NCI-H2029 (cell line): ENCODE results near the gene PCMTD2.

Source experiments
- DNase-seq: peaks from one replicate; lab custom pipeline; 2025; lab: John Stamatoyannopoulos, UW

PCMTD2 gene

DNA sequence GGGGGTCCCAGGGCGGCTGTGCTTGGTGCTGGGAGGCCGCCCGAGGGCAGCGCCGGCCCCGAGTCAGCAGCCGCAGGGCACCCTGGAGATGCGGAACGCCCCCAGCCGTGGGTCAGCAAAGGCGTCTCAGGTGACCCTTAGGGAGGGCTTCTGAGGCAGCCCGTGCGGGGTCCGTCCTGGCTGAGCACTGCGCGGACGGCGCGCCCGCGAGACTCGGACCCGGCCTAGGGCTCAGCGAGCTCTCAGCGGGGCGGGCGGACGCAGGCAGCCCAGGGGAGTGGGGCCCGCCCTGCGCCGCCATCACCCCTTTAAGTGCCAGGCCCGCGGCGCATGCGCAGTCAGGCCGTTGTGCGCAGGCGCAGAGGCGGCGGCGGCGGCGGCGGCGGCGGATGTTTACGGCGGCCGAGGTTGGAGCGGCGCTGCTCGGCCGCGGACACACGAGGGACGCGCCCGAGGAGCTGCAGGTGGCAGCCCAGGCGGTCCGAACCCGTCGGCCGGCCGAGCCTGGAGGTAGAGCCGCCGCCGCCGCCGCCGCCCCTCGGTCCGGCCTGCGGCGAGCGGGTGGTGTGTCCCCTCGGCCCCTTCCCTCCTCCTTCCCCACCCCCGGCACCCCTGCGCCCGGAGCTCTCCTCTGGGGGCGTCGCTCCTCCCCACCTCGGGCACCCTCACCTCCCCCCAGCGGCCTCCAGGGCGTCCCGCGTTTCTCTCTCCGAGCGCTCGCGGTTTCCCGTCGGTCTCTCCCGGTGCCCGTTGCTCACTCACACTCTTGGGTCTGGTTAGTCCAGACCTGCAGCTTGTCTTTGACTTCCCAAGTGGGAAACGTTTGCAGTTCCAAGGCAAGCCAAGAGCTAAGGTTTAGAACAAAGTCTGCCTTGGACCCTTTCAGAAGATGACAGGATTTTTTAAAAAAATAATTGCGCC is at the start of gene PCMTD2:
Gene PCMTD2, plus strand, starts transcription at position 388 of the 921 bp plus-strand sequence. CDS start 4,218 bp downstream, outside the sequence.
- peak; percentile 65 for DNase-seq

DNA sequence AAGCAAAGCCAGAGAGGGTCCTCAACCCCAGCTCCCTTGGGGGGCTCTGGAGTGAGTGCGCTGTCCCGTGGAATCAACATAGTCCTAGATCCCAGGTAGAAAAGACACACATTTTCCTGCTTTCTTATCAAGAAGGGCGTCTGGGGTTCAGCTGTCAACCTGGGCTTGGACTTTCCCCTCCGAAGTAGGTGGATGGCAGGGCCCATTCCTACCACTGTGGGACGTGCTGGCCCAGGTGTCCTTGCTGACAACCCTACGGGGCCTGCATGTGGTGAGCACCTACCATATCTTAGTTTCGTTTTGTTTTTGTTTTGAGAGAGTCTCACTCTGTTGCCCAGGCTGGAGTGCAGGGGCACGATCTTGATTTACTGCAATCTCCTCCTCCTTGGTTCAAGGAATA is 48.9 kb upstream of the PCMTD2 start:
- no peak for DNase-seq

DNA sequence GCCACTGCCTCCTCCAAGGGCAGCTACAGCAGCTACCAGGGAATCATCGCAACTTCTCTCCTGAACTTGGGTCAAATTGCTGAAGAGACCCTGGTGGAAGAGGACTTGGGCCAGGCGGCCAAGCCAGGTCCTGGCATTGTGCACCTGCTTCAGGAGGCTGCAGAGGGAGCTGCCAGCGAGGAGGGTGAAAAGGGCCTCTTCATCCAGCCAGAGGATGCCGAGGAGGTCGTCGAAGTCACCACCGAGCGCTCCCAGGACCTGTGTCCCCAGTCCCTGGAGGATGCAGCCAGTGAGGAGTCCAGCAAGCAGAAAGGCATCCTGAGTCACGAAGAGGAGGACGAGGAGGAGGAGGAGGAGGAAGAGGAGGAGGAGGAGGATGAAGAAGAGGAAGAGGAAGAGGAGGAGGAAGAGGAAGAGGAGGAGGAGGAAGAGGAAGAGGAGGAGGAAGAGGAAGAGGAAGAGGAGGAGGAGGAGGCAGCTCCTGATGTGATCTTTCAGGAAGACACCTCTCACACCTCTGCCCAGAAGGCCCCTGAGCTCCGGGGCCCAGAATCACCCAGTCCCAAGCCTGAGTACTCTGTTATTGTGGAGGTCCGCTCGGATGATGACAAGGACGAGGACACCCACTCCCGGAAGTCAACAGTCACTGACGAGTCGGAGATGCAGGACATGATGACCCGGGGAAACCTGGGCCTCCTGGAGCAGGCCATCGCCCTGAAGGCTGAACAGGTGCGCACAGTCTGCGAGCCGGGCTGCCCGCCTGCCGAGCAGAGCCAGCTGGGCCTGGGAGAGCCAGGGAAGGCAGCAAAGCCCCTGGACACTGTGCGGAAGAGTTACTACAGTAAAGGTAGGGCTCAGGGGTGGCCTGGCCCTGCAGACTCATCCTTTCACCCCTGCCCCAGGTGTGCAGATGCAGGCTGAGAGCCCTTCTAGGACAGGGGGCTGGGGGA is 47.6 kb upstream of the PCMTD2 start:
- DNase-seq, result no peak

DNA sequence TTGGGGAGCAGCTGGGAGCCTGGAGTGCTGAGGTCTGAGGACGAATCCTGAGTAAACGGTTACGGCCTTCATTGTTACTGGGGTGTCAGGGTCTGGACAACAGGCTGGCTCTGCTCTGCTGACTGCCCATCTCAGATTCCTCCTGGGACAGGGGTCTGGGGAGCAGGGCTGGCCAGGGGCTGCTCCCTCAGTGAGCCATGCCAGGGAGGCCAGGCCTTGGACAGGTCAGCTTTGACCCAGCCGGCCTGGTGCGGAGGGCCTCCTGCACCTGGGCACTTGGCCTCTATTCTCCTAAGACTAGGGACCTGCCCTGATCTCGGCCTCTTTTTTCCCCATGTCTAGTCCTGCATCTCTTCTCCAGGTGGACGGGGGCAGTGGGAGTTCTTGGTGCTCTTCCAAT is 46.4 kb upstream of the PCMTD2 start:
- no peak for DNase-seq

DNA sequence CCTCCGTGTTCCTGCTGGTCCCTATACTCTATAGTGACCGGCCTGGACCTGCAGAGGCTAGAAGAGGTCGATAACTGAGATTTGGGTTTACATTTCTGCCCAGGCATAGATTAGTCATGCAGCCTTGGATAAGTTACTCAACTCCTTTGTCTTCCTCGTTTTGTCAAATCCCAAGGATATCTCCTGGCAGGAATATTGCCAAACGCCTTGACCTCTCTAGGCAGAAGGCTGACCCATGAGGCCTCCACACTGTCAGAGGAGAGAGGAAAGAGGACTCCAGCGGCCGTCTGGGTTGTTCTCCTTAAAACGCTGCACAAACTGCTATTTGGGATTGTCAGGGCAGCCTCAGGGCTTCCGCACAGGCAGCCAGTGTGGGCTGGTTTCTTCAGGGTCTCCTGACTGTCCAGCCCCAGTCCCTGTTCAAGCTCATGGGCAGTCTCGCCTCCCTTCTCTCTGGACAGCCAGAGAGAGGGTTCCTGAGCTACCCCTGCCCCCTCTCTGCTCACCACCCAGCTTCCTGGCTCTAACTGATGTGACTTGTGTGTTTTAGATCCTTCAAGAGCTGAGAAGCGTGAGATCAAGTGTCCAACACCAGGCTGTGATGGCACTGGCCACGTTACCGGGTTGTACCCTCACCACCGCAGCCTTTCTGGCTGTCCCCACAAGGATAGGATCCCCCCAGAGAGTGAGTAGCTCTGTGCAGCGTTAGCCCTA is 44.7 kb upstream of the PCMTD2 start:
- no peak for DNase-seq

DNA sequence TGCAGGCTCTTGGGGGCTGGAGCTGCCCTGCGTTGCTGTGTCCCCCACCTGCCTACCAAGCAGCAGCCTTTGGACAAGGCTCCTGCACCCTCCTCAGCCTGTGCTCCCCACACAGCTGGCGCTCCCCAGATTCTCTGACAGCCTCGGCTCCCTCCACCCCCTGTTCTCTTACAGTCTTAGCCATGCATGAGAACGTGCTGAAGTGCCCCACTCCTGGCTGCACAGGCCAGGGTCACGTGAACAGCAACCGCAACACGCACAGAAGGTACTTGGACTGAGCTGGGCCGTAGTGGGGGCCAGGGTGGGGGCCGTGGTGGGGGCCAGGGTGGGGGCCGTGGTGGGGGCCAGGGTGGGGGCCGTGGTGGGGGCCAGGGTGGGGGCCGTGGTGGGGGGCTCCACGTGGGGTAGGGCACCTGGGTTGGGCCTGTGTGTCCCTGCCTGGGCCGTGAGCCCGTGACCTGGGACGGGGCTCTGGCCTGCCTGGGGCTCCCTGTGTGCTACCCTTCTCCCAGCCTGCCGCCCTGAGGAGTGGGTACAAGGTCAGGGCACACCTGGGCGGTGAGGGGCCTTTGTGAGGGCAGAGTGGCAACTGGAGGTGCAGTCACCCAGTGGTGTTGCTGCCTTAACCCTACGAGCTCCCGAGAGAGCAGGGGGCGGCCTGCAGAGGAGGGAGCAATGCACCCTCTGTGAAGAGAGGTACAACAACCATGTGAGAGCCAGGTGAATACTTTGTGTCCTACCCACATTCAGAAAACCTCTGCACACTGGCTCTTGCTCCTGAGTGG is 43.5 kb upstream of the PCMTD2 start:
- DNase-seq, result no peak

DNA sequence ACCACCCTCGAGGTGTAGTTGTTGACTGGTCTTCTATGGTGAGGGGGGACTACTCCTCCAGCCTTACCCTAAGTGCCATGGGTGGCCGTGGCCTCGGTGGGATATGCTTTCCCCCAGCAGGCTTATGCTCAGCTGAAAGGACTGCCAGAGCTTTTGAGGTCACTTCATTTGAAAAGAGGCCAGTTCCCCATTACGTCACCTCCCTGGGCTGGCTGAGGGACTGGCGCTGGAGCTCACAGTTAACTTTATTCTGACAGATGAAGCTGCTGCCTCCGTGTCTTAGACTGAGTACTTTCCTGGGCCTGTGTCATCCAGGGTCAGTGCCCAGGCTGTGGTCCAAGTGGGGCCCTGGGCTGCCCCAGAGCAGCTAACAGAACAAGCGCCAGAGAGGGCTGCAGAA is 42.8 kb upstream of the PCMTD2 start:
- no peak for DNase-seq

DNA sequence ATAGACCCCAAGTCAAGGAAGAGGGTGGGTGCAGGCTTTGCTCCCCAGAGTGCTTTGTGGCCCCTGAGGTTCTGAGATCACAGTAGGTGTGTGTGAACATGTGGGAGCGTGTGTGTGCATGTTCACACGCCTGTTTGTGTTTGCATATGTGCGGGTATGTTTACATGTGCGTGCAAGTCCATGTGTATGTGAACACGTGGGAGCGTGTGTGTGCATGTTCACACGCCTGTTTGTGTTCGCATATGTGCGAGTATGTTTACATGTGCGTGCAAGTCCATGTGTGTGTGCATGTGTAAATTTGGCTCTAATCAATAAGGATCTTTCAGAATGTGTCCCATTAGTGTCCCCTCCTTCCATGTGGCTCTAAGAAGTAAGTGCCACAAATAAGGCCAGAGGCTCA is 41.4 kb upstream of the PCMTD2 start:
- DNase-seq, result no peak

DNA sequence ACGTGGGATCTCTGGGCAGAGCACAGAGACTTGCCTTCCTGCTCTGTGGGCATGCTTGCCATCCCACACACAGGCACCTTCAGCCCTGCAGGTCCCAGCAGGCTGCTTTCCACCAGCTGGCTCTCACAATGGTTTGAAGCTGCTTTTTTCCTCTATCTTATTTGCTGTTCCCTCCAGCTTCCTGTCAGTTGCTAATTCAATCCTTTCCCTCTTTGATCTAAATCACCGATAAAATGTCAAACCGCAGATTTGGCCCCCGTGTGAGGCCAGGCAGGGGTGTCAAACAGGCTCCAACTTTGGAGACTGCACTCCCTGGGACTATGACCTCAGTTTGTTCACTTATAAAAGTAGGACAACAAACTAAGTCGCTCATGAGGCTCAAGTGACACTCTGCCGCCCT is 40.6 kb upstream of the PCMTD2 start:
- DNase-seq, result no peak

DNA sequence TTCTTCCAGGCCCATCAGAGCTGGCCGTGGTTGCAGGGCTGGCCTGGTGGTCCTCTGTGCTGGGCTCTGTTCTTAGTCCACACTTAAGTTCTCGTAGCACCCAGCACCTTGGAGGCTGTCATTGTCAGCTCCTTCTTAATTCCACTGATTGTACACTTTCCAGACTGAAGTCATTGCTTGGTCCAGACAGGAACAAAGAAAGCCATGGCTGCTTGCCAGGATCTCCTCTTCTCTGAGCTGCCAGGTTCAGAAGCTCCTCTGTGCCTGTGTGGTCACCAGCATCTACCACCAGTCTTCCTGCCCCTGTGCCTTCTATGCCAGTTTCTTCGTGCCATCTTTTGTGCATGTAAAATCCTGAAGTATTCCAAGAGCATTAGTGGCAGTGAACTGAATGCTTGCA is 39.5 kb upstream of the PCMTD2 start:
- peak; percentile 57 for DNase-seq

DNA sequence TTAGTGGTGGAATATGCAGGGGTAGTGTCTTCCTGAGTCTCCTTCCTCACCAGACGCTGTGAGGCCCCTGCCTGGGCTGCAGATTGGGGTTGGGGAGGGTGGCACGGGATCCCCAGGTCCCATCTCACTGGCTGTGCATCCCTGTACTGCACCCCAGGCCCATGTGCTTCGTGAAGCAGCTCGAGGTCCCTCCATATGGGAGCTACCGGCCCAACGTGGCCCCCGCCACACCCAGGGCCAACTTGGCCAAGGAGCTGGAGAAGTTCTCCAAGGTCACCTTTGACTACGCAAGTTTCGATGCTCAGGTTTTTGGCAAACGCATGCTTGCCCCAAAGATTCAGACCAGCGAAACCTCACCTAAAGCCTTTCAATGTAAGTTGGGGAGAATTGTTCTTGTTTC is 38.6 kb upstream of the PCMTD2 start:
- DNase-seq, result no peak

DNA sequence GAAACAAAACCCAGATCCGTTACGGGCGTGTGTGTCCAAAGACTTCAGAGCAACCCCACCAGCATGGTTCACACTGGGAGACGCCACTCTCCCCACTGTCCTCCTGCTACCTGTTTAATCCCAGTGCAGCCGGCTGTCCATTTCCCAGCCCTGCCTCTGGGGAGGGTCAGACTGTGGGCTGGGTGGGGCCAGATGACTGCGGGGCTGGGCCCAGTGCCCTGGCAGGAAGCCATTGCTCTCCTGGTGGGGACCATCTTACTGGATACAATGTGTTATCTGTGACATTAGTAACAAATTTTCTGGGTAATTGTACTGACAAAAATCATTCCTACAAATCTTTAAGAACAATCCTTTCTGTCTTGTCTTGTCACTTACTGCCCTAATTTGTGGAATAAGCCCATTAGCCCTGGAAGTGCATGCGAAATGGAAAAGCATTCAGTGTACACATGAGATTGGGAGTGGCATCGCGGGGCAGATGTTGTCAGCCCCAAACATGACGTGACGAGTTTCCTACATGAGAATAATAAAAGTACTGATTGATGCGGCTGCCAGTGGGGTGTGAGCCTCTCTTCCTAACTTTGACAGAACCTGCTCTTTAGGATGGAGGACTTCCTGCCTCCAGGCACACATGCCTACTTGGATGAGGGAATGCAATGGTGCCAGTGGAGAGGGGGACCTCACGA is 37.9 kb upstream of the PCMTD2 start:
- DNase-seq, result no peak

DNA sequence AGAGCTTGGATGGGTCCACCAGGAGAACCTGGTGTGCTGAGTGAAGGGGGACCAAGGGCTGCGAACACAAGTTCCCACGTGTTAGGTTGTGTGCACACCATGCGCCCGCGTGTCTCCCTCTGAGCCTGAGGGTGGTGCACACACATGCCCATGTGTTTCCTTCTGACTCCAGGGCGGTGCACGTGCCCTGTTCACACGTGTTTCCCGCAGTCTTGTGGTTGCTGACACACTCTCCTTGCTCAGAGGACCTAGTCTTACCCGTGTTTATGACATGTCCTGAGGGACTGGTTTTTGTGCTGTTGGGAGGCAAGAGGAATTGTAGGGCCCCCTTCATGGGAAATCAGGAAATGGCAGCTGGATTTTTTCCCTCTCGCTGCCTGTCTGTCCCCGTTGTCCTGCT is 36.3 kb upstream of the PCMTD2 start:
- no peak for DNase-seq

DNA sequence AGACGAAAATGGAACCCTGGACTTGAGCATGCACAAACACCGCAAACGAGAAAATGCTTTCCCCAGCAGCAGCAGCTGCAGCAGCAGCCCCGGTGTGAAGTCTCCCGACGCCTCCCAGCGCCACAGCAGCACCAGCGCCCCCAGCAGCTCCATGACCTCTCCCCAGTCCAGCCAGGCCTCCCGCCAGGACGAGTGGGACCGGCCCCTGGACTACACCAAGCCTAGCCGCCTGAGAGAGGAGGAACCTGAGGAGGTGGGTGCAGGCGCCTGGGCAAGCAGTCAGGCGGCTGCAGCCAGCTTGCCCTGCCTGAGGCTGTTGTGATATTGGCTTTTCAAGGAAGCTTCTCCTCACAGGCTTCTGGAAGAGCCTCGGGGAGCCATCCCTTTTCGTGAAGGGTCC is 35.8 kb upstream of the PCMTD2 start:
- no peak for DNase-seq

DNA sequence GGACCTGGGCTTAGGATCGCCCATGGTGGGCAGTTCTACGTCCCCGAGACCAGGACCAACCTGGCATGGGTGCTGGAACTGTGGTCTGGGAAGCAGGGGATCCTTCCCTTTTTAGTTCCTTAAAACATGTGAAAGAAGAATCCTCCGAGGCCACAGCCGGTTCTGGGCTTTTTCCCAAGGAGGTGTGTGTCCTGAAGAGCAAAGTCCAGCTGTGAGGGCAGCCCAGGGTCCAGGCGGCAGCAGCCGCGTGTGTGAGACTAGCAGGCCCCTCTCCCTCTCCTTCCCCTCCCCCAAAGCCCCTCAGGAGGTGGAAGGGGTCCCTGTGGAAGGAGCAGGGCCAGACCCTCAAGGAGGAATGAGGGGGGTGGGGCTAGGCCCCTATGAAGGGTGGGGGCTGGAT is 35.1 kb upstream of the PCMTD2 start:
- DNase-seq, result no peak

DNA sequence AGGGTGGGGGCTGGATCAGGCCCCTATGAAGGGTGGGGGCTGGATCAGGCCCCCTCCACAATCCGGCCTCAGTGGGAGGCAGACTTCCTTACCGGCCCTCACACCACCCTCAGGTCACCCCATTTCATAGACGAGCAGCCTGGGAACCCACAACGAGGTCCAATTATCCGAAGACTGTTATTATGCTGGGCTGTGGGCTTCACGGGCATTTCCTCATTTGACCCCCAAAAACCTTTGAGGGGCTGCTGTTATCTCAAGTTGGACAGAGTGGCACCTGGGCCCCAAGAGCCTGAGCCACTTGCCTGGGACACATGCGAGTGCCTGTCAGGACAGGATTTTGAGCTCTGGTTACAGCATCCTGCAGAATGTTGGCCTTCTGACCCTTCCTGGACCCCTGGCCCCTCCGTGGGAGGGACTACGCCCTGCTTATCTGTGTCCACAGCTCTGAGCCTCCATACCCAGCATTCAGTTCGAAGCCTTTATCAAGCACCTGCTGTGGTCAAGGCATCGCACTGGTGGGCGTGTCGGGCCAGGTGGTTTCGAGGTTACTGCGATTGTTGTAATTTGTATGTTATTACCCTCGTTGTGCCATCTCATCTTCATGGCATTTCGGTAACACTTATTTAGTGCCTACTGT is 34.5 kb upstream of the PCMTD2 start:
- no peak for DNase-seq

DNA sequence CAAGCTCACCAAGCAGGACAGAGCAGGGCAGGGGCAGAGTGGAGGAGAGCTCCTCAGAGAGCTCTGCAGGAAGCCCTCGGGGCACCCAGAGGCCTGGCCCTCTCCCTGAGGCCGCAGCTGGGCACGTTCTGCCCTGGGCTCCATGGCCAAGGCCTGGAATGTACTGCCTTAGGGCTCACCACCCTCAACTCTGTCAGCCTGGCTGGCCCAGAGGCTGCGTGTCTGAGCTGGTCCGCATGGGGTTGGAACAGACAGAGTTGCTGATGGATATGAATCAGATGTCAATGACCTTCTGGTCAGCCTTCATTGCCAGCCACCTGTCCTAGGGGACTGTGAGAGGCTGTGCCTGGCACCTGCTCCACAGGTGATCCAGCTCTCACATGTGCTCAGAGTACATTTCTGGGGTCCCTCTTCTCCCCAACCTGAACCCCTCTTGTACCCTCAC is 33.2 kb upstream of the PCMTD2 start:
- DNase-seq, result no peak

DNA sequence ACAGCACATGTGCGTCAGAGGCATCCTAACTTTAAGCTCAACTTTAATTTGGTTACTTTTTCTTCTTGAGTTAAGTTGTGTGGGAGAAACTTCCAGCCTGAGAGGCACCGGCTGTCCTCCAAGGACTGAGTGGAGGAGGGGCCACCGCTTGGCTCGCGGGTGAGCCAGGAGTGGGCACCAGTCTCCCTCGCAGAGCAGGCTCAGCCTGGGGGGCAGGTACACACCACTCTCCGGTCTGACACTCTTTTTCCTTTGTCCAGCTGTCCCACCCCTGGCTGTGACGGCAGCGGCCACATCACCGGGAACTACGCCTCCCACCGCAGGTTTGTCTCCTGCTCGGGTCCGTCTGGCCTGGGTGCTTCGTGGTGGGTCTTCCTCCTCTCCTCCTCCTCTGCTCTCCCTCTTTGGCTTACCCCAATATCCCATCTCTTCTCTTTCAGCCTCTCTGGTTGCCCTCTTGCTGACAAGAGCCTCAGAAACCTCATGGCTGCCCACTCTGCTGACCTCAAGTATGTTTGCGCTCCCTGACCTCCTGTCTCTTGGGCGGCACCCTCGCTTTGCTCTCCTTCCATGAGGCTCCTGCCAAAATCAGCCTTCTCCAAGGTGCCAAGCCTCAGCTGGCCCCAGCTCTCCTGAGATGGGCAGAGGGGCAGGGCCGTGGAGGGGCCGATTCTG is 32.6 kb upstream of the PCMTD2 start:
- DNase-seq, result no peak

DNA sequence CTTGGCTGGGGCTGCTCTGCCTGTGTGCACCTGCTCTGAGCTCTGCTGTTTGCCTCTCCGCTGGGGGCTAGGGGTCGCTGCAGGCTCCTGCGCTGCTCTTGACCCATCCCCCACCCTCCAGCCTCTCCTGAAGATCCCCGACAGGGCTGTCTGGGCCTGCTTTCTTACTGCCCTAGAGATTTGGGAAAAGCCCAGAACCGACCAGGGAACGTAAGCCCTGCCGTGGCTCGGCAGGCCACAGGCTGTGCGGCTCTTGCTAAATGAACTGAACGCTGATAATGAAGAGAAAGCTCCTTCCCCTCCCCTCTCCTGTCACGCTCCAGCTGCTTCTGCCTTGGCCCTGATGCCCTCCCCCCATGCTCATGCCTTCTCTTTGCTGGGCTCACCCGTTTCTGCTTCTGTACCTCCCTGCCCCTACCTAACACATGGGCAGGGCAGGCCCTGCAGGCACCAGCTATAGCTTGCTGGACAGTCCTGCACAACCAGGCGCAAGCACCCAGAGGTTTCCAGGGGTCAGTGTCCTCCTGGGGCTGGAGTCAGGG is 32.0 kb upstream of the PCMTD2 start:
- peak; percentile 57 for DNase-seq
